GM18867 (cell line): ENCODE results near the gene TMEM114.
A peak's percentile ranks its signal among the peaks of the same experiment; 100 is the strongest.
"Not testable (repeated sequence)": the region's sequence is repeated elsewhere in the genome, so short reads cannot be mapped to it uniquely, and the experiment has no call there.

Experiments
- ATAC-seq: cut with Tn5 transposase; IDR thresholded peaks from one replicate; pipeline ENCODE4 v1.9.1; 2021; ENCODE audit warnings: mild to moderate bottlenecking, moderate library complexity; ENCODE audit not compliant: unreplicated experiment

Gene TMEM114

GRCh38 chr16:8576141-8577004 lies 13.9 kb downstream of the TMEM114 start:
- ATAC-seq: no peak

DNA sequence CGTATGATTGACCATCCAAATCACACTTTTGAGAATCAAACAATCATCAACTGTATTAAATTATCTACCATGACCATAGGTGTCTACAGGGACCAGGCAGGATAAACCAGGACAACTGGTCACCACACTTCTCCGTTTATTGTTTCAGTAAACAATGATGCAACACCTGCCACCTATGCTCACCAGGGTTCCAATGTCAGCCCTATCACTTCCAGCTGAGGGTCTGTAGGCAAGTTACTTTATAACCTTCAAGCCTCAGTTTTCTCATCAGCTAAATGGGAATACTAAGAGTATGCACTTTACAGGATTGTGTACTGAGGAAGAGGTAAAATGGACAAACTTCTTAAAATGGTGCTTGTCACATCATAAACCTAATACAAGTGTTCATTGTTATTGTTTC lies 14.9 kb downstream of the TMEM114 start:
- no peak for ATAC-seq

DNA sequence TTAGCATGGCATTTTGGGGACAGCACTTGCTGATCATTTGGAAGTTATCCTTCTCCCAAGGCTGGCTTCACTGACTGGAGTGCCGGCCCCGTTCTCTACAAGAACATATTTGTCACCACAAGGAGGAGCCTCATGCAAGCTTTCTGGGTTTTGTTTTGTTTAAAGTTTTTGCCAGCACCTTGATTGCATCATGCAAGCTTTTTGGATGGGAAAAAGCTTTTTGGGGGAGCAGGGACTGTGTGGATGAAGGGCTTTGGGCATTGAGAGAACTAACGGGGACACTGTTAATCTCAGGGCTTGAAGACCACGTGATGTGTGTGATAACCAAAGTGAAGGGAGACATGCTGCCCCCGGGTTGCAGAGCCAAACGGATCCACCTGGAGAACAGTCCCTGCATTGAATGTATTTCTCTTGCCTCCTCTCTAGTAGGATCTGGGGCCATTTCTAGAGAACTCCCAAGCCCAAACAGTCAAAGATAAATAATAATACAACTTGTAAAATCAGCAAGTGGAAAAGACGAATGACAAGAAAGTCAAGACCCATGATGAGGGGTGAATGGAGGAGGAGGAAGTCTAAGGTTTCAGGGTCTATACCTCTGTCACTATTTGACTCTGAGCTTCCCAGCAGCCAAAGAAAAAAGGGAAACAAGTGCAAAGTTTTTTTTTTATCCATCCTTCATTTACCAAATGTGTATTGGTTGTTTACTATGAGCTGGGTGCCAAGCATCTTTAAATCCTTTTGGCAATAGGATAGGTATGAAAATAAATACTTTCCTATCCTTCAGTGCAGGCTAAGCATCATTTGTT lies 17.2 kb downstream of the TMEM114 start:
- no peak for ATAC-seq

DNA sequence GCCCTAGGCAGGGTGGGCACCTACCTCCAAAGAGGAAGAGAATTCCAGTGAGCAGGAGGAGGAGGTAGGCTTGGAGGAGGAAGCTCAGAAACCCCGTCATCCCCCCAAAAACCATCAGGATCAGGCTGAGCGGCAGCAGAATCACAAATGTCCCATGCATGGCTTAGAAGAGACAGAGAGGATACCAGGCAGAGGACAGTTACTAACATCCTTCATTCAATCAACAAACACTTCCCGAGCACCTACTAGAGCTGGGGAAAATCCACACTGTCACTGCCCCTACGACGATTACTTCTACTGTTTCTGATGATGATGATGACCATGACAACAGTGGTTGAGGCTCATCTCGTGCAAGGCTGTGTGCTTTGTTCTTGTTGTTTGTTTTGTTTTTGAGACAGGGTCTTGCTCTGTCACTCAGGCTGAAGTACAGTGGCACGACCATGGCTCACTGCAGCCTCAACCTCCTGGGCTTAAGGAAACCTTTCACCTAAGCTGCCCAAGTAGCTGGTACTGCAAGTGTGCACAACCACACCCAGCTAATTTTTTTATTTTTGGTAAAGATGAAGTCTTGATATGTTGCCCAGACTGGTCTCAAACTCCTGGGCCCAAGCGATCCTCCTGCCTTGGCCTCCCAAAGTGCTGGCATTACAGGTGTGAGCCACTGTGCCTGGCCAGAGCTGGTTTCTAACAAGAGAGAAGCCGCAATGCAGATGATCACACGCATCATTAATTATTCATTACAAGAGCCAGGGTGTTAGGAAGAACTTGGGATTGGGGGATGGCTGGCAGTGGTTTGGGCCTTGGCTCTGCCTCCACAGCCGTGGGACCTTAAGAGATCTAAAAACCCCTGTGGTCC lies 18.0 kb downstream of the TMEM114 start:
- no peak for ATAC-seq

DNA sequence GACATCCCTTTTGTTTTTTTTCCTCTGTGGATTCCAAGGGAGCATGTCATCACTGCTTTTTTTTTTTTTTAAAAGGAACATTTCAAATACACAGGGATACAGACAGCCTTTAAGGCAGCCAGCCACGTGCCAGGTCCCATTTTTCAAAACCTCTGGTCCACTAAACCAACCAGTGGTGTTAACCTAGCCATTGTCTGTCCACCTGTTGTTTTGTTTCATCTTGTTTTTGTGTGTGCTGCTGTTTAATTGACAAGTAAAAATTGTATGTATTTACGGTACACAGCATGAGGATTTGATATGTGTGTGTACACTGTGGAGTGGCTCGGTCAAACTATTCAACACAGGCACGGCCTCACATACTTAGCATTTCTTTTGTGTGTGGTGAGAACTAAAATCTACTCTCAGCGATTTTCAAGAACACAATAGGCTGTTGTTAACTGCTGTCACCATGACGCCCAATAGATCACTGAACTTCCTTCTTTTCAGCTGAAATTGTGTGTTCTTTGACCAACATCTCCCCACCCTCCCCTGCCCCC lies 19.2 kb downstream of the TMEM114 start:
- ATAC-seq: no peak

DNA sequence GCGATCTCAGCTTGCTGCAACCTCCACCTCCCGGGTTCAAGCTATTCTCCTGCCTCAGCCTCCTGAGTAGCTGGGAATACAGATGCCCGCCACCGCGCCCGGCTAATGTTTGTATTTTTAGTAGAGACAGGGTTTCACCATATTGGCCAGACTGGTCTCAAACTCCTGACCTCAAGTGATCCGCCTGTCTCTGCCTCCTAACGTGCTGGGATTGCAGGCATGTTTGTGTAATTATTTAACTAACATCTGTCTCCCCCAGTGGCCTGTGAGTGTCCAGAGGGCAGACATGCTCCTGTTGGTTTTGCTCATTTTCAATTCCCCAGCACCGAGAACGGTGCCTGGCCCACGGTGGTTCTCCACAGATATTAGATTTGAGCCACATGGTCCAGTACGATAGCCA lies 19.9 kb downstream of the TMEM114 start:
- not testable (repeated sequence) for ATAC-seq

DNA sequence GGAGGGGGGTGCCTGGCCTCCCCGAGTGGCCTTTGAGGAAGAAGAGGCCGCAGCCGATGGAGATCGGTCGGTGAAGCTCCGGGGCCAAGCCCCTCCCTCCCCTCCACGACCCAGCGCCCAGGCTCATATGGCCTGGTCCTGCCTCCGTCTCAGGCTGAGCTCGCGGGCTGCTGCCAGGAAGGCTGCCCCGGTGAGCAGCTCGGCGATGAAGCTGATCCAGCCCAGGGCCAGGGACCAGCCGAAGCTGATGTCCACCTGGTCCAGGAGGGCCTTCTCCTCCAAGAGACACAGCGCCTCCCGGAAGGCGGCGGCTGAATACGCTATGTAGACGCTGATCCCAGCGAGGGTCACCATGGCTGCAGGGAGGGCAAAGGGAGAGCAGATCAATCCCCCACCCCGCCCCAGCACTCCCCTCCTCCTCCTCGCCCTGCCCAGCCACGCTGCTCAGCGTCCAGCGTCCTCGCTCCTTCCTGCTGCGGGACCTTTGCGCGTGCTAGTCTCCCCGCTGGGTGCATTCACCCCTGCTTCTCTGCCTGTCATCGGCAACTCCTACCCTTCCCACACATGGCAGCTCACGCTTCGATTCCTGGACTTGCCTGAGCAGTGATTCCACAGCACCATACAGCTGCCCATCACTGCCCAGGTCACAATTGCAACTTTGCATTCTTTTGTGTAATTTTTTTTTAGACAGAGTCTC lies 20.5 kb downstream of the TMEM114 start:
- no peak for ATAC-seq

DNA sequence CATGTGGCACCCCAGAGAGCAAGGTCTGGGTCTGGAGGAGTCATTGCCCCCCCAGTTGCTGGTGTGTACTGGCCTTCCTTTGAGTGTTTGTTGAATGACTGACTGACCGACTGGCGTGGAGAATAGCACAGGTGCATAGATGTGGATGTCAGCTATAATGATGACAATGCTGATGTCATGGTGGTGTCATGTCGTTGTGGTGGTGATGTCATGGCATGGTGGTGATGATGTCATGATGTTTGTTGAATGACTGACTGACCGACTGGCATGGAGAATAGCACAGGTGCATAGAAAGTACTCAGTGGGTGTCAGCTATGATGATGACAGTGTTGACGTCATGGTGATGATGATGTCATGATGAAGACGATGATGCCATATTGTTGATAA lies 22.1 kb downstream of the TMEM114 start:
- no peak for ATAC-seq

DNA sequence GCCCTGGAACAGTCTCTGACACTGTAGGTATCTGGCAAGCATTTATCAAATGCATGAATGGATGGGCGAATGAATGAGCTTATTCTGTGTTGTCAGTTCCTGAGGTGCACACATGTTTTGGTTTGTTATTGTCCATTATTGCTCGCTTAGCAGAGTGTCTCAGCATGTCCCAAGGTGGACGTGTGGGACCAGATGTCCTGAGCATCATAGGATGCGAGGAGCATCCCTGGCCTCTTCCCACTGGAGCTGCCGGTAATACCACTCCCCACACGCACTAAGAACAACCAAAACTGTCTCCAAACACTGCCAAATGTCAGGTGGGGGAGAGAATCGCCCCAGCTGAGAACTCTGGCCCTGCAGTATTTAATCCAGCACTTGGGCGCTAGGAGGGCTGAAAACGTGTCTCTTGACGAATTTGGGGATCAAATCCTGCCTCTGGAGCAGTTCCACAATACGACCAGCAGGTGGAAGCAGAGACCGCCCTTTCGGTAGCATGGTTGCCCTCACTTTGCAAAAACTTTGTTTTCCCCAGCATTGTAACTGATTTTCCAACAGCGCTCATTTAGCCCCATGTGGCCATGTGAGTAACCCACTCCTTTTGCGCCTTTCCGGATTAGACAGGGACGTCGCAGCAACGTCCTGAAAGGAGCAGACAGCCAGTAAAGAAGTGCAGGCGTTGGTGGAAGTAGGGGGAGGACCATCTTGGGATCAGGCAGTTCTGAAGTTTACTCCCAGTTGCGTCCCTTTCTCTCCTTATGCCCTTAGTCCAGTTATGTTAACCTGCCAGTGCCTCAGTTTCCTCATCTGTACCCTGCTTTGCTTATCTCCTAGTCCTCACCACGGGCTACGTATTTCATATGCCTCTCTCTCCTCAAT lies 22.7 kb downstream of the TMEM114 start:
- ATAC-seq: peak; percentile 88

DNA sequence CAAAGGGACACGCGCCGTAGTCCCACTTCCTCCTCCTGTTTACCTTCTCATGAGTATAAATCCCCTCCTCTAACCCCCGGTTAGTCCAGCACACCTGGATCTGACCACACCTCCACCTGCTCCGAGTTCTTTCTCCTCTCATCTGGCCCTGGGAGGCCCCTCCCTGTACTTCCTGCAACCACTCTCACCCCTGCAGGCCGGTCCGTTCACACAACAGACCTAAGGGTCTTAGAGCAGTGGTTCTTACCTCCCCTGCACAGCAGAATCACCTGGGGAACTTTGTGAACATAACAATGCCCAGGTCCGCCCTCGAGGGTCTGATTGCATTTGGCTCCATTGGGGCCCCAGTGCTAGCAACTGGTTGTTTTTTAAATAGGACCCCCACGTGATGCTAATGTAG lies 24.8 kb downstream of the TMEM114 start:
- ATAC-seq: no peak

DNA sequence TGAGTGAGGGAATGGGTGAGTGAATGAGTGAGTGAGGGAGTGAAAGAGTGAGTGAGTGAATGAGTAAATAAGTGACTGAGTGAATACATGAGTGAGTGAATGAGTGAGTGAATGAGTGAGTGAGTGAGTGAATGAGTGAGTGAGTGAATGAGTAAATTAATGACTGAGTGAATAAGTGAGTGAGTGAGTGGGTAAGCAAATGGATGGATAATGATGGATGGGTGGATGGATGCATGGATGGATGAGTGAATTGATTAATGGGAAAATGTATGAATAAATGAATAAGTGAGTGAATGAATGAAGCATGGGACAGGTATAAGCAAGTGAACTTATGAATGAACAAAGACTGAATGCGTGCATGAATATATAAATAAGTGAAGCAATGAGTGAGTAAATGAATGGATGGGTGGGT lies 25.4 kb downstream of the TMEM114 start:
- ATAC-seq: no peak

DNA sequence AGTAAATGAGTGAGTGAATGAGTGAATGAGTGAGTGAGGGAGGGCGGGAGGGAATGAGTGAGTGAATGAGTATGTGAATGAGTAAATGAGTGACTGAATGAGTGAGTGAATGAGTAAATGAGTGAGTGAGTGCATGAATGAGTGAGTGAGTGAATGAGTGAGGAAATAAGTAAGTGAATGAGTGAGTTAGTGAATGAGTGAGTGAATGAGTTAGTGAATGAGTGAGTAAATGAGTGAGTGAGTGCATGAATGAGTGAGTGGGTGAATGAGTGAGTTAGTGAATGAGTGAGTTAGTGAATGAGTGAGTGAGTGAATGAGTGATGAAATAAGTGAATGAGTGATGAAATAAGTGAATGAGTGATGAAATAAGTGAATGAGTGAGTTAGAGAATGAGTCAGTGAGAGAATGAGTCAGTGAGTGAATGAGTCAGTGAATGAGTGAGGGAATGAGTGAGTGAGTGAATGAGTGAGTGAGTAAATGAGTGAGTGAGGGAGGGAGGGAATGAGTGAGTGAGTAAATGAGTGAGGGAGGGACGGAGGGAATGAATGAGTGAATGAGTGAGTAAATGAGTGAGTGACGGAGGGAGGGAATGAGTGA lies 26.3 kb downstream of the TMEM114 start:
- ATAC-seq: not testable (repeated sequence)

DNA sequence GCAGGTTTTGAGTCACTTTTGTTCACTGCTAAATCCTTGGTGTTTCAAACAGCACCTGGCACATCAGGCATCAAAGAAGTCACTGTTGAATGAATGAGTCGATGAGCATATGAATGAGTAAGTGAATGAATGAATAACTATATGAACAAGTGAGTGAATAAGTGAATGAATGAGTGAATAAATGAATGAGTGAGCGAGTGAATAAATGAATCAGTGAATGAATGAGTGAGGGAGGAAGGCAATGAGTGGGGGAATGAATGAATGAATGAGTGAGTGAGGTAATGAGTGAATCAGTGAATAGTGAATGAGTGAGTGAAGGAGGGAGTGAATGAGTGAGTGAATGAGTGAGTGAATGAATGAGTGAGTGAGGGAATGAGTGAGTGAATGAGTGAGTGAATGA lies 28.8 kb downstream of the TMEM114 start:
- ATAC-seq: no peak

DNA sequence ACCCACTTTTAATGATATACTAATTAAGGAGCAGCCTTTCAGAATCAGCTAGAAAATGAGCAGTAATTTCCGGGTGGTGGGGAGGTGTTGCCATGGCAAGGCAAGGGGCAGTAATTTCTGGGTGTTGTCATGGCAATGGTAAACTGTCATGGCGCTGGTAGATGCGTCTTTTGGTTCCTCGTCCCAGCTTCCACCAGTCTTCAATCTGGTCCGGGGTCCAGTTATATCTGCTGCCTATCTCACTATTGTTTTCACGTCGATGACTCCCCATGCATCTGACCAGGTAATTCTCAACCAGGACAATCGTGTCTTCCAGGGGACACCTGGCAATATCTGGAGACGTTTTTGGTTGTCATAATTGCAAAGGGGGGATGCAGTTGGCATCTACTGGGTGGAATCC lies 34.9 kb downstream of the TMEM114 start:
- ATAC-seq: no peak

- no peak for ATAC-seq
Observed at GRCh38 chr16:8554881-8555280, 35.4 kb downstream of the TMEM114 start.

GRCh38 chr16:8554022-8554421 lies 36.3 kb downstream of the TMEM114 start:
- ATAC-seq: no peak

- ATAC-seq: no peak
Observed at GRCh38 chr16:8552487-8553221, 37.7 kb downstream of the TMEM114 start.
